ENCODE measurements around the gene GAK.

DNA sequence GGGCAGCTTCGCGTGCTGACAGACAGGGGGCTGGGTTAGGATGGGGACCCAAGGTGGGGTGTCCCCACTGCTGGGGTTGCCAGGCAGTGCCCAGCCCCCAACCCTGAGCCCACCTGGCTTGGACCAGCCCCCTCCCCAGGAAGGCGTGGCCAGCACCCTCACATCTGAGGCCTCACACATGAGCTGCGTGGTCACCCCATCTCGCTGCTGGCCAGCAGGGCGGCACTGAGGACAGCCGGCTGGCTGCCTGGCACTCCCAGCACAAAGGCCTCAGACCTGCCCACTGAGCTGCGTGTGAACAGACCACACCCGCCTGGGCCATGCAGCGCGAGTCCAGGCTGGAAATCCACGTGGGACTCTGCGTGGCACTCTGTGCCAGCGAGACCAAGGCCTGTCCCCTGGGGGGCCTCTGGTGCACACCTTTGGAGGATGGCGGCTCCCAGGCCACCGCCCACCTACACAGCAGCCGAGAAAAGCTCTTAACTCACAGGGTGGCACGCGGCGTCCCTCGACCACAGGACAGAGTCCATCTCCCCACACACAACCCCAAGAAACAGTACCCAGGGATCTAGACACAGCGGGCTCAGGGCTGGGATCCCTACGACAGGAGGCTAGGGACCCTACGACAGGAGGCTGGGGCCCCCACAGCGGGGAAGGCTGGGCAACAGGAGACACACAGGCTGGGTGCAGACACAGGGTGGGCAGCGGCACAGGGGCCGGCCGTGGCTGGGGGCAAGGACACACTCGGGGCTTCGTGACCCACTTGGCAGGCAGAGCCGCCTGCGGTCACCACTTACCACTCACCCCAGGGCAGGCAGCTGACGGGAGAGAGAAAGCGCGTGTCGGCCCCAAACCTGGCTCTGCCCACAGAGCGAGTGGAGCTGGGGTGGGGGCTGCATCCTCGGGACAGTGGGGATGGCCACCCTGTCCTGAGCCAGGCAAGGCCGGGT lies 31.4 kb upstream of the GAK start:
- TF ChIP-seq, protein P1, sequence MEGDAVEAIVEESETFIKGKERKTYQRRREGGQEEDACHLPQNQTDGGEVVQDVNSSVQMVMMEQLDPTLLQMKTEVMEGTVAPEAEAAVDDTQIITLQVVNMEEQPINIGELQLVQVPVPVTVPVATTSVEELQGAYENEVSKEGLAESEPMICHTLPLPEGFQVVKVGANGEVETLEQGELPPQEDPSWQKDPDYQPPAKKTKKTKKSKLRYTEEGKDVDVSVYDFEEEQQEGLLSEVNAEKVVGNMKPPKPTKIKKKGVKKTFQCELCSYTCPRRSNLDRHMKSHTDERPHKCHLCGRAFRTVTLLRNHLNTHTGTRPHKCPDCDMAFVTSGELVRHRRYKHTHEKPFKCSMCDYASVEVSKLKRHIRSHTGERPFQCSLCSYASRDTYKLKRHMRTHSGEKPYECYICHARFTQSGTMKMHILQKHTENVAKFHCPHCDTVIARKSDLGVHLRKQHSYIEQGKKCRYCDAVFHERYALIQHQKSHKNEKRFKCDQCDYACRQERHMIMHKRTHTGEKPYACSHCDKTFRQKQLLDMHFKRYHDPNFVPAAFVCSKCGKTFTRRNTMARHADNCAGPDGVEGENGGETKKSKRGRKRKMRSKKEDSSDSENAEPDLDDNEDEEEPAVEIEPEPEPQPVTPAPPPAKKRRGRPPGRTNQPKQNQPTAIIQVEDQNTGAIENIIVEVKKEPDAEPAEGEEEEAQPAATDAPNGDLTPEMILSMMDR (IDR thresholded peaks at IDR 0.05): peak in 1 of 5 experiments; percentile 50
- TF ChIP-seq POLR2A (IDR thresholded peaks at IDR 0.05): peak; percentile 64
- TF ChIP-seq EP300 (IDR thresholded peaks at IDR 0.05; ENCODE audit: low read depth): no peak
- TF ChIP-seq POLR2AphosphoS5 (IDR thresholded peaks at IDR 0.05): peak in 2 of 3 donors; percentile 80

Measured in transverse colon (tissue), 4 donors.